ENCODE data around the gene NEIL3. TPM values are rescaled to one million over a fixed set of nuclear protein-coding genes. Genes with fewer than 3 reads are reported as not detected.

NEIL3 gene
- total and polyA plus RNA-seq, 9 of the 15 experiments (the other 6 are each of a cell fraction or from before 2014, with no cell fraction given) = 2.7 to 23.3 (median 12.9) TPM

- no peak overlapping the region for H3K4me3 ChIP-seq
- POLR2A ChIA-PET = interaction anchor here (0.6 kb wide), 1 partner anchor 1191 kb away, joined by 3 read pairs; the partner anchor contains the start of gene SPATA4
- FAIRE-seq (no peak), DNase-seq (ENCODE audit: extremely low read depth in 1 of 4, low spot score in 3 of 4) (no peak), ATAC-seq (no peak)
- 8% methylated on average over 5 of the region's 5 CpGs for WGBS (ENCODE audit: insufficient coverage, low coverage, missing lambda C conversion rate)
- no peak overlapping the region for H3K9ac ChIP-seq (ENCODE audit: insufficient read depth in 1 of 2, low read depth in 2 of 2, low read length in 2 of 2)
- in situ Hi-C loops (cut with MboI) = no loop called here
- 0 out of 5 replicates have a peak, but pooled peaks cover 0 to 3% of the 10 kb centered on the region in 2 experiments for H3K27me3 ChIP-seq (ENCODE audit: control insufficient read depth in 2 of 2, insufficient read depth in 2 of 2, low read length in 2 of 2)
- H3K36me3 ChIP-seq (ENCODE audit: control insufficient read depth, insufficient read depth, low read length) = no peaks in the 10 kb centered on the region
- no peaks in the 10 kb centered on the region for H3K9me3 ChIP-seq (replicated peaks; ENCODE audit: control insufficient read depth, insufficient read depth, low read depth, low read length)
- CTCF ChIA-PET (ENCODE audit: low intra/inter-chr PET ratio) = no interaction called here
- H3K9me1 ChIP-seq (ENCODE audit: control insufficient read depth, insufficient read depth, low read length) = no peaks in the 10 kb centered on the region
- BruUV-seq (replicated peaks) = no TSS peak
- no peak overlapping the region for H2AFZ ChIP-seq (ENCODE audit: low read depth, low read length)
- H3K4me1 ChIP-seq (replicated peaks in 1 of 2; ENCODE audit: control insufficient read depth in 2 of 2, insufficient read depth in 2 of 2, low read length in 2 of 2) = peaks cover 0 to 4% of the 10 kb centered on the region in 2 experiments; a peak in 2 of 5 replicates
- no peak overlapping the region for H3K27ac ChIP-seq (ENCODE audit: extremely low read depth, low read depth, low read length)
- no peak overlapping the region for H3K4me2 ChIP-seq (ENCODE audit: insufficient read depth, low read length)
- no peaks in the 10 kb centered on the region for H3K79me2 ChIP-seq (ENCODE audit: control insufficient read depth, insufficient read depth, low read length)
- TF ChIP-seq CREM (IDR thresholded peaks at IDR 0.05; ENCODE audit: low read depth) = 0 out of 2 replicates have a peak, but pooled peaks have one; percentile 28
- no peak for TF ChIP-seq BRD9 (IDR thresholded peaks at IDR 0.05; ENCODE audit: low read depth, partially characterized antibody)
- TF ChIP-seq NR2C2 (CRISPR knock-in tag; IDR thresholded peaks at IDR 0.05) = no peak
- TF ChIP-seq NR2C2 (tag; IDR thresholded peaks at IDR 0.05) = no peak
- TF ChIP-seq NR2C1 (IDR thresholded peaks at IDR 0.05) = no peak
- no peak for TF ChIP-seq NR2C1 (tag; IDR thresholded peaks at IDR 0.05)
- TF ChIP-seq WHSC1 (IDR thresholded peaks at IDR 0.05; ENCODE audit: low read length) = no peak
- TF ChIP-seq ZNF239 (CRISPR knock-in tag; IDR thresholded peaks at IDR 0.05) = no peak
- no peak for TF ChIP-seq NBN (IDR thresholded peaks at IDR 0.05; ENCODE audit: low read depth)
- no peak for TF ChIP-seq ATF1 (CRISPR knock-in tag; IDR thresholded peaks at IDR 0.05)
- TF ChIP-seq ATF1 (tag; IDR thresholded peaks at IDR 0.05) = peak; percentile 68
- intact Hi-C loops (cut with micrococcal nuclease) = no loop called here
- no peaks in the 10 kb centered on the region for H4K20me1 ChIP-seq (replicated peaks; ENCODE audit: control insufficient read depth, insufficient read depth, low read length)
Observed at GRCh38 chr4:177386278-177386815, 76.7 kb downstream of the NEIL3 start.
